MCF 10A (cell line): ENCODE results near the gene DDC. TPM values are rescaled to one million over a fixed set of nuclear protein-coding genes. Genes with fewer than 3 reads are reported as not detected.

ENCODE experiments used
- BruUV-seq: library from RNA; stranded (reverse); fragments of 400-500 nt; replicated peaks from 2 replicates; lab custom pipeline; 2021; lab: Mats Ljungman, UMichigan
- CTCF ChIA-PET: fragments of 300-600 bp; sonication (Branson Sonifier 250); formaldehyde crosslinking; extraction: SDS; loops from one replicate; lab custom pipeline; 2021; ENCODE audit warnings: antibody characterized with exemption, inconsistent platforms; lab: Yijun Ruan, JAX
- POLR2A ChIA-PET: fragments of 300-600, 350-650 bp; sonication (Branson Sonifier 250); formaldehyde crosslinking; extraction: SDS; loops from one replicate; lab custom pipeline; 2020; ENCODE audit warnings: antibody characterized with exemption, inconsistent platforms; lab: Yijun Ruan, JAX
- DNase-seq: peaks from one replicate; pipeline ENCODE4 v3.0.0-alpha.2; 2018; ENCODE audit not compliant: unreplicated experiment
- H3K27ac Mint-ChIP-seq: one replicate; pipeline ENCODE4 v1.8.0; 2022; ENCODE audit warnings: mild to moderate bottlenecking, low read depth, mixed read lengths; ENCODE audit not compliant: unreplicated experiment
- H3K27me3 Mint-ChIP-seq: one replicate; pipeline ENCODE4 v1.8.0; 2022; ENCODE audit warnings: mixed read lengths; ENCODE audit not compliant: insufficient read depth, unreplicated experiment
- H3K36me3 Mint-ChIP-seq: one replicate; pipeline ENCODE4 v1.8.0; 2022; ENCODE audit warnings: mild to moderate bottlenecking, moderate library complexity, mixed read lengths; ENCODE audit not compliant: insufficient read depth, unreplicated experiment
- H3K4me1 Mint-ChIP-seq: one replicate; pipeline ENCODE4 v1.8.0; 2022; ENCODE audit warnings: mixed read lengths; ENCODE audit not compliant: insufficient read depth, unreplicated experiment
- H3K4me3 Mint-ChIP-seq: one replicate; pipeline ENCODE4 v1.8.0; 2022; ENCODE audit warnings: mild to moderate bottlenecking, moderate library complexity, mixed read lengths; ENCODE audit not compliant: unreplicated experiment
- H3K9me3 Mint-ChIP-seq: one replicate; pipeline ENCODE4 v1.8.0; 2022; ENCODE audit warnings: mixed read lengths; ENCODE audit not compliant: unreplicated experiment
- CTCF ChIP-seq: fragments of 200-600 bp; IDR thresholded peaks from one replicate; pipeline ENCODE4 v1.8.0; 2022; ENCODE audit warnings: antibody characterized with exemption, mild to moderate bottlenecking; ENCODE audit not compliant: unreplicated experiment
- intact Hi-C: fragments of 100-400 bp; cut with micrococcal nuclease; formaldehyde crosslinking; loops from 2 replicates; pipeline ENCODE4 v1.14.1; 2022
- total RNA-seq: library from RNA; stranded (reverse); gene quantifications from 2 replicates; pipeline ENCODE4 v1.2.3, GENCODE V29; 2022

DDC gene
- total RNA-seq, 1 experiment from 2014 or later: 0.79 TPM

GRCh38 chr7:50411332-50411731 is 153.9 kb downstream of the DDC start:
- Mint-ChIP-seq H3K36me3 (no peaks in the 10 kb centered on the region), H3K4me3 (no peak overlapping the region), H3K4me1 (no peaks in the 10 kb centered on the region), H3K9me3 (no peaks in the 10 kb centered on the region), H3K27me3 (peaks cover 34% of the 10 kb centered on the region), H3K27ac (no peak overlapping the region)
- intact Hi-C loops: no loop called here
- no peak for TF ChIP-seq CTCF
- CTCF ChIA-PET: interaction anchor here (1.0 to 2.8 kb wide), 3 partner anchors 19 to 206 kb away, joined by 3 to 16 read pairs (median 4); no protein-coding TSS in a partner anchor
- POLR2A ChIA-PET: no interaction called here
- BruUV-seq: no TSS peak
- DNase-seq: no peak

GRCh38 chr7:50409856-50410745 is 155.1 kb downstream of the DDC start:
- ChIA-PET POLR2A (no interaction called here), CTCF (interaction anchor here (0.6 to 2.8 kb wide), 5 partner anchors 18 to 267 kb away, joined by 3 to 16 read pairs (median 4); no protein-coding TSS in a partner anchor)
- no peak overlapping the region for H3K27ac Mint-ChIP-seq
- no peak overlapping the region for H3K4me3 Mint-ChIP-seq
- H3K4me1 Mint-ChIP-seq: no peaks in the 10 kb centered on the region
- intact Hi-C loops: no loop called here
- DNase-seq: no peak
- no peaks in the 10 kb centered on the region for H3K9me3 Mint-ChIP-seq
- H3K27me3 Mint-ChIP-seq: peaks cover 46% of the 10 kb centered on the region
- BruUV-seq: no TSS peak
- TF ChIP-seq CTCF: no peak
- no peaks in the 10 kb centered on the region for H3K36me3 Mint-ChIP-seq

Other genes starting within 250 kb of the DDC start
- gene FIGNL1, start 115.1 kb downstream of the DDC start, total RNA-seq: 10.7 and 14.5 TPM in 2 replicates
- gene GRB10, start 217.5 kb upstream of the DDC start, total RNA-seq: 68.2 and 71.3 TPM in 2 replicates